GM23338 (cell line): ENCODE measurements around the gene CLK3. TPM values are rescaled to one million over a fixed set of nuclear protein-coding genes. Genes with fewer than 3 reads are reported as not detected.

Source experiments
- ATAC-seq: fragments of 200-7000 bp; cut with Tn5 transposase; 3 replicates; pipeline ENCODE4 v1.9.1; 2020
- DNase-seq: peaks from one replicate; pipeline ENCODE4 v3.0.0-alpha.2; 2015; ENCODE audit warnings: low spot score
- H2AFZ ChIP-seq: fragments of 200-600 bp; sonication (generic); 2 replicates; pipeline ENCODE4 v1.8.0; 2016; ENCODE audit warnings: antibody characterized with exemption, mild to moderate bottlenecking, moderate library complexity
- H3F3A ChIP-seq: fragments of 200-600 bp; sonication (generic); replicated peaks from 2 replicates; pipeline ENCODE4 v1.8.0; 2017; ENCODE audit warnings: antibody characterized with exemption, mixed run types, low read depth
- H3K27ac ChIP-seq: fragments of 200-600 bp; sonication (generic); 2 replicates; pipeline ENCODE4 v1.6.1; 2016; ENCODE audit warnings: low read depth
- H3K27me3 ChIP-seq: fragments of 200-600 bp; sonication (generic); 2 replicates; pipeline ENCODE4 v1.8.0; 2016; ENCODE audit warnings: mild to moderate bottlenecking, mixed run types, moderate library complexity; ENCODE audit not compliant: insufficient read depth
- H3K36me3 ChIP-seq: fragments of 200-600 bp; sonication (generic); 2 replicates; pipeline ENCODE4 v1.8.0; 2016; ENCODE audit warnings: mild to moderate bottlenecking; ENCODE audit not compliant: insufficient read depth
- H3K4me1 ChIP-seq: fragments of 200-600 bp; sonication (generic); 2 replicates; pipeline ENCODE4 v1.8.0; 2016; ENCODE audit warnings: mild to moderate bottlenecking, moderate library complexity; ENCODE audit not compliant: insufficient read depth
- H3K4me2 ChIP-seq: fragments of 200-600 bp; sonication (generic); 2 replicates; pipeline ENCODE4 v1.7.1; 2017; ENCODE audit warnings: mixed run types
- H3K4me3 ChIP-seq: fragments of 200-600 bp; sonication (generic); 2 replicates; pipeline ENCODE4 v1.6.1; 2016; ENCODE audit warnings: mixed run types
- H3K79me2 ChIP-seq: fragments of 200-600 bp; sonication (generic); replicated peaks from 2 replicates; pipeline ENCODE4 v1.8.0; 2017; ENCODE audit warnings: mild to moderate bottlenecking; ENCODE audit not compliant: insufficient read depth
- H3K9me2 ChIP-seq: fragments of 200-600 bp; sonication (generic); 2 replicates; pipeline ENCODE4 v1.8.0; 2017; ENCODE audit not compliant: insufficient read depth
- H4K20me1 ChIP-seq: fragments of 200-600 bp; sonication (generic); replicated peaks from 2 replicates; pipeline ENCODE4 v1.8.0; 2017; ENCODE audit warnings: mild to moderate bottlenecking; ENCODE audit not compliant: insufficient read depth
- H3K27ac Mint-ChIP-seq: 2 replicates; pipeline ENCODE4 v1.8.0; 2020; ENCODE audit warnings: inconsistent platforms, mild to moderate bottlenecking, moderate library complexity, mixed read lengths
- H3K27me3 Mint-ChIP-seq: 3 replicates; pipeline ENCODE4 v1.8.0; 2022; ENCODE audit warnings: low read depth, mild to moderate bottlenecking, moderate library complexity, mixed read lengths, inconsistent platforms; ENCODE audit not compliant: insufficient read depth, poor library complexity
- H3K36me3 Mint-ChIP-seq: 3 replicates; pipeline ENCODE4 v1.8.0; 2021; ENCODE audit warnings: low read depth, mild to moderate bottlenecking, inconsistent platforms, moderate library complexity, mixed read lengths
- H3K4me1 Mint-ChIP-seq: 3 replicates; pipeline ENCODE4 v1.8.0; 2020; ENCODE audit warnings: mild to moderate bottlenecking, inconsistent platforms, mixed read lengths
- H3K4me3 Mint-ChIP-seq: 3 replicates; pipeline ENCODE4 v1.8.0; 2021; ENCODE audit warnings: moderate library complexity, mild to moderate bottlenecking, inconsistent platforms, mixed read lengths
- H3K9me3 Mint-ChIP-seq: 3 replicates; pipeline ENCODE4 v1.8.0; 2020; ENCODE audit warnings: moderate library complexity, mild to moderate bottlenecking, inconsistent platforms, mixed read lengths
- CREB1 ChIP-seq: fragments of 250-450 bp; sonication (Bioruptor Pico); IDR thresholded peaks from 2 replicates; pipeline ENCODE4 v1.5.0; 2020; ENCODE audit warnings: low read depth, mild to moderate bottlenecking, moderate library complexity
- EZH2 ChIP-seq: fragments of 200-600 bp; sonication (generic); IDR thresholded peaks from one replicate; pipeline ENCODE4 v1.8.0; 2017; ENCODE audit warnings: antibody characterized with exemption, mild to moderate bottlenecking, low read depth; ENCODE audit not compliant: unreplicated experiment
- EZH2phosphoT487 ChIP-seq: fragments of 200-600 bp; sonication (generic); IDR thresholded peaks from one replicate; pipeline ENCODE4 v1.8.1; 2018; ENCODE audit warnings: antibody characterized with exemption; ENCODE audit not compliant: unreplicated experiment
- JUNB ChIP-seq: IDR thresholded peaks from one replicate; pipeline ENCODE4 v1.6.1; 2016; ENCODE audit warnings: antibody characterized with exemption; ENCODE audit not compliant: unreplicated experiment
- NANOG ChIP-seq: IDR thresholded peaks from 2 replicates; pipeline ENCODE4 v1.6.1; 2016; ENCODE audit warnings: antibody characterized with exemption, borderline replicate concordance
- STAT1 ChIP-seq: IDR thresholded peaks from one replicate; pipeline ENCODE4 v1.6.1; 2016; ENCODE audit warnings: antibody characterized with exemption; ENCODE audit not compliant: unreplicated experiment
- ZNF114 ChIP-seq: fragments of 250-450 bp; sonication (Bioruptor Pico); IDR thresholded peaks from 2 replicates; pipeline ENCODE4 v1.5.0; 2020; ENCODE audit warnings: mild to moderate bottlenecking, moderate library complexity
- ZNF331 ChIP-seq: fragments of 250-450 bp; sonication (Bioruptor Pico); IDR thresholded peaks from 2 replicates; pipeline ENCODE4 v1.5.0; 2020; ENCODE audit warnings: low read depth, mild to moderate bottlenecking, moderate library complexity
- polyA plus RNA-seq: library from polyadenylated mRNA; unstranded; fragments of >200 nt; fragmentation: Nextera tagmentation; extraction: Ambion mirVana; gene quantifications from 2 replicates; pipeline ENCODE4 v1.2.1, GENCODE V29; 2016
- total RNA-seq: library from RNA; depleted of rRNA; stranded (reverse); fragments of >200 nt; shearing (Covaris generic); gene quantifications from 2 replicates; pipeline ENCODE4 v1.2.3, GENCODE V29; 2014
- TF ChIP-seq, protein P1 (sequence below), 2 experiments: fragments of 200-600 bp in 1 of 2; sonication (generic) in 1 of 2; conservative IDR thresholded peaks; 2 replicates each; pipeline versions ENCODE4 v1.5.1 to v1.6.1; 2016 to 2017; ENCODE audit warnings: antibody characterized with exemption in 2 of 2, low read depth in 2 of 2, mild to moderate bottlenecking in 2 of 2, moderate library complexity in 1 of 2
- TF ChIP-seq, protein P2 (sequence below): IDR thresholded peaks from one replicate; pipeline ENCODE4 v1.6.1; 2018; ENCODE audit warnings: antibody characterized with exemption; ENCODE audit not compliant: unreplicated experiment
- TF ChIP-seq, protein P3 (sequence below): fragments of 250-450 bp; sonication (Bioruptor Pico); IDR thresholded peaks from 2 replicates; pipeline ENCODE4 v1.5.0; 2020; ENCODE audit warnings: mild to moderate bottlenecking, moderate library complexity

The CLK3 gene
- total and polyA plus RNA-seq, 2 experiments from 2014 or later = 40.7 to 67.7 TPM

DNA sequence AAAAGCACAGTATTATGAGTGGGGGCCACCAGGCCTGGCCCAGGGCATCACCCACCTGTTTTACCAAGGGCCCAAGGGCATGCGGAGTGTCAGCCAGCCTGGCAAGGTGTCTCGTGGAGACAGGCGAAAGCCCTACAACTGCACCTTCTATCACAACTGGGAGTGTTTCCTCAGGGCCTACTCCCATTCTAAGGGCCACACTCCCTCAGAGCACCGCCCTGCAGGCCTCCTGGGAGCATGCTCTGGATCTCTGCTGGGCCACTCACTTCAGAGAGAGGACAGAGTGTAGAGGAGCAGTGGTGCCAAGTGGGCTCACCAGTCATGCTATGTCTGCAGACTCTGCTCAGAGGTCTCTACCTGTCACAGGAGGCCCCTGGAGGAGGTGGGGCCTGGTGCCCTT is 21.2 kb upstream of the CLK3 start:
- no peaks in the 10 kb centered on the region; the same call in 2 of the 3 replicates for H3K9me3 Mint-ChIP-seq
- H3K36me3 ChIP-seq = peaks cover 25% of the 10 kb centered on the region
- no peak overlapping the region for H3K4me3 ChIP-seq

More for the DNA sequence above, 21.2 kb upstream of the CLK3 start:
- no peaks in the 10 kb centered on the region for H3K27me3 ChIP-seq
- H3K27me3 Mint-ChIP-seq = peaks cover 7% of the 10 kb centered on the region
- H3K79me2 ChIP-seq = no peaks in the 10 kb centered on the region
- peaks cover 16% of the 10 kb centered on the region for H3K4me1 Mint-ChIP-seq
- H2AFZ ChIP-seq = no peak overlapping the region
- no peak overlapping the region for H3K27ac ChIP-seq
- DNase-seq (no peak), ATAC-seq (no peak)
- H3K36me3 Mint-ChIP-seq = peaks cover 74% of the 10 kb centered on the region
- TF ChIP-seq, protein P1, sequence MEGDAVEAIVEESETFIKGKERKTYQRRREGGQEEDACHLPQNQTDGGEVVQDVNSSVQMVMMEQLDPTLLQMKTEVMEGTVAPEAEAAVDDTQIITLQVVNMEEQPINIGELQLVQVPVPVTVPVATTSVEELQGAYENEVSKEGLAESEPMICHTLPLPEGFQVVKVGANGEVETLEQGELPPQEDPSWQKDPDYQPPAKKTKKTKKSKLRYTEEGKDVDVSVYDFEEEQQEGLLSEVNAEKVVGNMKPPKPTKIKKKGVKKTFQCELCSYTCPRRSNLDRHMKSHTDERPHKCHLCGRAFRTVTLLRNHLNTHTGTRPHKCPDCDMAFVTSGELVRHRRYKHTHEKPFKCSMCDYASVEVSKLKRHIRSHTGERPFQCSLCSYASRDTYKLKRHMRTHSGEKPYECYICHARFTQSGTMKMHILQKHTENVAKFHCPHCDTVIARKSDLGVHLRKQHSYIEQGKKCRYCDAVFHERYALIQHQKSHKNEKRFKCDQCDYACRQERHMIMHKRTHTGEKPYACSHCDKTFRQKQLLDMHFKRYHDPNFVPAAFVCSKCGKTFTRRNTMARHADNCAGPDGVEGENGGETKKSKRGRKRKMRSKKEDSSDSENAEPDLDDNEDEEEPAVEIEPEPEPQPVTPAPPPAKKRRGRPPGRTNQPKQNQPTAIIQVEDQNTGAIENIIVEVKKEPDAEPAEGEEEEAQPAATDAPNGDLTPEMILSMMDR (conservative IDR thresholded peaks at IDR 0.05; ENCODE audit: low read depth in 2 of 2) = no peak
- TF ChIP-seq JUNB (no peak), EZH2phosphoT487 (no peak), STAT1 (no peak), EZH2 (no peak), ZNF114 (CRISPR knock-in tag) (no peak), ZNF331 (CRISPR knock-in tag) (no peak), CREB1 (CRISPR knock-in tag) (no peak), NANOG (no peak)
- TF ChIP-seq, protein P2, sequence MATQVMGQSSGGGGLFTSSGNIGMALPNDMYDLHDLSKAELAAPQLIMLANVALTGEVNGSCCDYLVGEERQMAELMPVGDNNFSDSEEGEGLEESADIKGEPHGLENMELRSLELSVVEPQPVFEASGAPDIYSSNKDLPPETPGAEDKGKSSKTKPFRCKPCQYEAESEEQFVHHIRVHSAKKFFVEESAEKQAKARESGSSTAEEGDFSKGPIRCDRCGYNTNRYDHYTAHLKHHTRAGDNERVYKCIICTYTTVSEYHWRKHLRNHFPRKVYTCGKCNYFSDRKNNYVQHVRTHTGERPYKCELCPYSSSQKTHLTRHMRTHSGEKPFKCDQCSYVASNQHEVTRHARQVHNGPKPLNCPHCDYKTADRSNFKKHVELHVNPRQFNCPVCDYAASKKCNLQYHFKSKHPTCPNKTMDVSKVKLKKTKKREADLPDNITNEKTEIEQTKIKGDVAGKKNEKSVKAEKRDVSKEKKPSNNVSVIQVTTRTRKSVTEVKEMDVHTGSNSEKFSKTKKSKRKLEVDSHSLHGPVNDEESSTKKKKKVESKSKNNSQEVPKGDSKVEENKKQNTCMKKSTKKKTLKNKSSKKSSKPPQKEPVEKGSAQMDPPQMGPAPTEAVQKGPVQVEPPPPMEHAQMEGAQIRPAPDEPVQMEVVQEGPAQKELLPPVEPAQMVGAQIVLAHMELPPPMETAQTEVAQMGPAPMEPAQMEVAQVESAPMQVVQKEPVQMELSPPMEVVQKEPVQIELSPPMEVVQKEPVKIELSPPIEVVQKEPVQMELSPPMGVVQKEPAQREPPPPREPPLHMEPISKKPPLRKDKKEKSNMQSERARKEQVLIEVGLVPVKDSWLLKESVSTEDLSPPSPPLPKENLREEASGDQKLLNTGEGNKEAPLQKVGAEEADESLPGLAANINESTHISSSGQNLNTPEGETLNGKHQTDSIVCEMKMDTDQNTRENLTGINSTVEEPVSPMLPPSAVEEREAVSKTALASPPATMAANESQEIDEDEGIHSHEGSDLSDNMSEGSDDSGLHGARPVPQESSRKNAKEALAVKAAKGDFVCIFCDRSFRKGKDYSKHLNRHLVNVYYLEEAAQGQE = no peak
- TF ChIP-seq, protein P3, sequence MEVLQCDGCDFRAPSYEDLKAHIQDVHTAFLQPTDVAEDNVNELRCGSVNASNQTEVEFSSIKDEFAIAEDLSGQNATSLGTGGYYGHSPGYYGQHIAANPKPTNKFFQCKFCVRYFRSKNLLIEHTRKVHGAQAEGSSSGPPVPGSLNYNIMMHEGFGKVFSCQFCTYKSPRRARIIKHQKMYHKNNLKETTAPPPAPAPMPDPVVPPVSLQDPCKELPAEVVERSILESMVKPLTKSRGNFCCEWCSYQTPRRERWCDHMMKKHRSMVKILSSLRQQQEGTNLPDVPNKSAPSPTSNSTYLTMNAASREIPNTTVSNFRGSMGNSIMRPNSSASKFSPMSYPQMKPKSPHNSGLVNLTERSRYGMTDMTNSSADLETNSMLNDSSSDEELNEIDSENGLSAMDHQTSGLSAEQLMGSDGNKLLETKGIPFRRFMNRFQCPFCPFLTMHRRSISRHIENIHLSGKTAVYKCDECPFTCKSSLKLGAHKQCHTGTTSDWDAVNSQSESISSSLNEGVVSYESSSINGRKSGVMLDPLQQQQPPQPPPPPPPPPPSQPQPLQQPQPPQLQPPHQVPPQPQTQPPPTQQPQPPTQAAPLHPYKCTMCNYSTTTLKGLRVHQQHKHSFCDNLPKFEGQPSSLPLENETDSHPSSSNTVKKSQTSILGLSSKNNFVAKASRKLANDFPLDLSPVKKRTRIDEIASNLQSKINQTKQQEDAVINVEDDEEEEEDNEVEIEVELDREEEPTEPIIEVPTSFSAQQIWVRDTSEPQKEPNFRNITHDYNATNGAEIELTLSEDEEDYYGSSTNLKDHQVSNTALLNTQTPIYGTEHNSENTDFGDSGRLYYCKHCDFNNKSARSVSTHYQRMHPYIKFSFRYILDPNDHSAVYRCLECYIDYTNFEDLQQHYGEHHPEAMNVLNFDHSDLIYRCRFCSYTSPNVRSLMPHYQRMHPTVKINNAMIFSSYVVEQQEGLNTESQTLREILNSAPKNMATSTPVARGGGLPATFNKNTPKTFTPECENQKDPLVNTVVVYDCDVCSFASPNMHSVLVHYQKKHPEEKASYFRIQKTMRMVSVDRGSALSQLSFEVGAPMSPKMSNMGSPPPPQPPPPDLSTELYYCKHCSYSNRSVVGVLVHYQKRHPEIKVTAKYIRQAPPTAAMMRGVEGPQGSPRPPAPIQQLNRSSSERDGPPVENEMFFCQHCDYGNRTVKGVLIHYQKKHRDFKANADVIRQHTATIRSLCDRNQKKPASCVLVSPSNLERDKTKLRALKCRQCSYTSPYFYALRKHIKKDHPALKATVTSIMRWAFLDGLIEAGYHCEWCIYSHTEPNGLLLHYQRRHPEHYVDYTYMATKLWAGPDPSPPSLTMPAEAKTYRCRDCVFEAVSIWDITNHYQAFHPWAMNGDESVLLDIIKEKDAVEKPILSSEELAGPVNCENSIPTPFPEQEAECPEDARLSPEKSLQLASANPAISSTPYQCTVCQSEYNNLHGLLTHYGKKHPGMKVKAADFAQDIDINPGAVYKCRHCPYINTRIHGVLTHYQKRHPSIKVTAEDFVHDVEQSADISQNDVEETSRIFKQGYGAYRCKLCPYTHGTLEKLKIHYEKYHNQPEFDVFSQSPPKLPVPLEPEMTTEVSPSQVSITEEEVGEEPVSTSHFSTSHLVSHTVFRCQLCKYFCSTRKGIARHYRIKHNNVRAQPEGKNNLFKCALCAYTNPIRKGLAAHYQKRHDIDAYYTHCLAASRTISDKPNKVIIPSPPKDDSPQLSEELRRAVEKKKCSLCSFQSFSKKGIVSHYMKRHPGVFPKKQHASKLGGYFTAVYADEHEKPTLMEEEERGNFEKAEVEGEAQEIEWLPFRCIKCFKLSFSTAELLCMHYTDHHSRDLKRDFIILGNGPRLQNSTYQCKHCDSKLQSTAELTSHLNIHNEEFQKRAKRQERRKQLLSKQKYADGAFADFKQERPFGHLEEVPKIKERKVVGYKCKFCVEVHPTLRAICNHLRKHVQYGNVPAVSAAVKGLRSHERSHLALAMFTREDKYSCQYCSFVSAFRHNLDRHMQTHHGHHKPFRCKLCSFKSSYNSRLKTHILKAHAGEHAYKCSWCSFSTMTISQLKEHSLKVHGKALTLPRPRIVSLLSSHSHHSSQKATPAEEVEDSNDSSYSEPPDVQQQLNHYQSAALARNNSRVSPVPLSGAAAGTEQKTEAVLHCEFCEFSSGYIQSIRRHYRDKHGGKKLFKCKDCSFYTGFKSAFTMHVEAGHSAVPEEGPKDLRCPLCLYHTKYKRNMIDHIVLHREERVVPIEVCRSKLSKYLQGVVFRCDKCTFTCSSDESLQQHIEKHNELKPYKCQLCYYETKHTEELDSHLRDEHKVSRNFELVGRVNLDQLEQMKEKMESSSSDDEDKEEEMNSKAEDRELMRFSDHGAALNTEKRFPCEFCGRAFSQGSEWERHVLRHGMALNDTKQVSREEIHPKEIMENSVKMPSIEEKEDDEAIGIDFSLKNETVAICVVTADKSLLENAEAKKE (CRISPR knock-in tag) = no peak
- peaks cover 11% of the 10 kb centered on the region for H3K4me1 ChIP-seq
- H3K4me2 ChIP-seq = no peak overlapping the region
- H4K20me1 ChIP-seq = peaks cover 18% of the 10 kb centered on the region
- no peak overlapping the region for H3K4me3 Mint-ChIP-seq
- H3K27ac Mint-ChIP-seq = no peak overlapping the region
- H3K9me2 ChIP-seq = no peaks in the 10 kb centered on the region
- H3F3A ChIP-seq = peaks cover 25% of the 10 kb centered on the region
